Measurements from ENCODE around the gene FHOD3. TPM values are rescaled to one million over a fixed set of nuclear protein-coding genes. Genes with fewer than 3 reads are reported as not detected.

The FHOD3 gene
- total RNA-seq, 1 experiment from 2014 or later, result 22.7 TPM

GRCh38 chr18:36295214-36295613 is 2.3 kb upstream of the FHOD3 start:
- Histone ChIP-seq H3K9me3 (ENCODE audit: control insufficient read depth, insufficient read depth, low read depth, low read length) (no peaks in the 10 kb centered on the region), H3K27ac (ENCODE audit: low read length) (no peak overlapping the region), H3K36me3 (ENCODE audit: control insufficient read depth, insufficient read depth, low read length) (no peaks in the 10 kb centered on the region), H3K4me1 (ENCODE audit: control insufficient read depth, insufficient read depth, low read length) (peaks cover 10% of the 10 kb centered on the region), H3K4me3 (ENCODE audit: low read depth in 2 of 2, low read length in 2 of 2) (no peak overlapping the region), H3K27me3 (ENCODE audit: control insufficient read depth, insufficient read depth, low read length) (no peaks in the 10 kb centered on the region)
- ATAC-seq, result no peak
- no TSS peak for BruUV-seq (replicated peaks)
- TF ChIP-seq SIN3A (IDR thresholded peaks at IDR 0.05; ENCODE audit: borderline replicate concordance, insufficient read depth, low read depth, low read length) (no peak), CTCF (IDR thresholded peaks at IDR 0.05) (no peak), TCF7L2 (IDR thresholded peaks at IDR 0.05; ENCODE audit: low read depth, low read length) (no peak), POLR2AphosphoS5 (IDR thresholded peaks at IDR 0.05; ENCODE audit: low read depth, low read length) (no peak), REST (IDR thresholded peaks at IDR 0.05; ENCODE audit: insufficient read depth in 1 of 2, low read depth in 2 of 2, low read length in 1 of 2) (no peak)
- intact Hi-C loops (cut with micrococcal nuclease; ENCODE audit: unreplicated experiment) (loop anchor here (5.0 kb wide), 1 partner anchor 117 kb away; no protein-coding TSS in a partner anchor), in situ Hi-C loops (cut with HindIII; ENCODE audit: low pct_unique_long_range_greater_than_20kb, low sequenced_read_pairs) (no loop called here)
- CTCF ChIA-PET, result interaction anchor here (1.4 kb wide), 1 partner anchor 278 kb away, joined by 4 read pairs; no protein-coding TSS in a partner anchor
- POLR2A ChIA-PET, result no interaction called here
- DNase-seq (ENCODE audit: low read depth, low spot score), result no peak

- ATAC-seq (no peak), DNase-seq (ENCODE audit: low read depth, low spot score) (no peak)
- no peaks in the 10 kb centered on the region for H3K9me3 ChIP-seq (ENCODE audit: control insufficient read depth, insufficient read depth, low read depth, low read length)
- H3K27me3 ChIP-seq (ENCODE audit: control insufficient read depth, insufficient read depth, low read length), result no peaks in the 10 kb centered on the region
- in situ Hi-C loops (cut with HindIII; ENCODE audit: low pct_unique_long_range_greater_than_20kb, low sequenced_read_pairs) (no loop called here), intact Hi-C loops (cut with micrococcal nuclease; ENCODE audit: unreplicated experiment) (loop anchor here (2.0 to 5.0 kb wide), 2 partner anchors 116 to 277 kb away; no protein-coding TSS in a partner anchor)
- H3K4me3 ChIP-seq (ENCODE audit: low read depth in 2 of 2, low read length in 2 of 2), result no peak overlapping the region
- CTCF ChIA-PET, result interaction anchor here (0.6 to 1.4 kb wide), 2 partner anchors 277 to 368 kb away, joined by 4 to 5 read pairs; no protein-coding TSS in a partner anchor
- POLR2A ChIA-PET, result no interaction called here
- peaks cover 10% of the 10 kb centered on the region for H3K4me1 ChIP-seq (ENCODE audit: control insufficient read depth, insufficient read depth, low read length)
- BruUV-seq (replicated peaks), result no TSS peak
- H3K27ac ChIP-seq (ENCODE audit: low read length), result no peak overlapping the region
- H3K36me3 ChIP-seq (ENCODE audit: control insufficient read depth, insufficient read depth, low read length), result no peaks in the 10 kb centered on the region
- no peak for TF ChIP-seq CTCF (IDR thresholded peaks at IDR 0.05)
Observed at GRCh38 chr18:36295880-36296301, 1.6 kb upstream of the FHOD3 start.

All from Panc1 (cell line).